Stimulated activated CD4-positive, alpha-beta T cell treated with anti-CD3 and anti-CD28 coated beads, Interleukin-15, amount 100 ng/mL, for 48 hours (primary cell): Measurements from ENCODE around the gene ESRRA.
"Not testable (repeated sequence)": the region's sequence is repeated elsewhere in the genome, so short reads cannot be mapped to it uniquely, and the experiment has no call there.

ENCODE experiments used
- DNase-seq, 2 donors: peaks; one replicate each; pipeline ENCODE4 v3.0.0-alpha.2; 2020; ENCODE audit warnings: low read depth in 2 of 2

ESRRA gene

GRCh38 chr11:64291752-64292459 lies 13.4 kb upstream of the ESRRA start:
- no peak for DNase-seq

GRCh38 chr11:64292460-64293254 lies 12.7 kb upstream of the ESRRA start:
- DNase-seq: no peak

- no peak for DNase-seq
Measured at GRCh38 chr11:64294774-64295173, 10.6 kb upstream of the ESRRA start.

GRCh38 chr11:64295760-64296159 lies 9.6 kb upstream of the ESRRA start:
- DNase-seq: no peak

GRCh38 chr11:64296236-64296635 lies 9.1 kb upstream of the ESRRA start:
- DNase-seq: no peak

- DNase-seq: no peak
Measured at GRCh38 chr11:64296830-64297698, 8.3 kb upstream of the ESRRA start.

- no peak for DNase-seq
Measured at GRCh38 chr11:64297699-64298358, 7.5 kb upstream of the ESRRA start.

GRCh38 chr11:64298966-64299846 lies 6.1 kb upstream of the ESRRA start:
- DNase-seq: no peak

GRCh38 chr11:64299847-64300648 lies 5.3 kb upstream of the ESRRA start, which contains the start of gene CATSPERZ:
CATSPERZ (plus strand) TSS chr11:64300358; CDS start chr11:64300411, 53 bp downstream.
- DNase-seq: no peak

- DNase-seq: no peak
Measured at GRCh38 chr11:64303109-64304031, 2.0 kb upstream of the ESRRA start.

GRCh38 chr11:64304032-64304315 lies 1.4 kb upstream of the ESRRA start:
- DNase-seq: no peak

- DNase-seq: peak; percentile 90 to 95
Measured at GRCh38 chr11:64304316-64305072, 830 bp upstream of the ESRRA start.

GRCh38 chr11:64305691-64306562 lies 603 bp downstream of the ESRRA start:
- peak; percentile 52 to 59 for DNase-seq

GRCh38 chr11:64306563-64306875 lies 1.2 kb downstream of the ESRRA start:
- no peak for DNase-seq

- DNase-seq: no peak
Measured at GRCh38 chr11:64306876-64307622, 1.7 kb downstream of the ESRRA start.

- not testable (repeated sequence) for DNase-seq
Measured at GRCh38 chr11:64307795-64308194, 2.5 kb downstream of the ESRRA start.

- DNase-seq: no peak
Measured at GRCh38 chr11:64312947-64313346, 7.6 kb downstream of the ESRRA start.
